A549 (cell line): ENCODE data around the gene HP.

Experiments used
- BHLHE40 ChIP-seq: IDR thresholded peaks from 2 replicates; pipeline ENCODE4 v1.6.1; 2012; ENCODE audit warnings: low read depth, low read length, inconsistent platforms
- CEBPB ChIP-seq, 2 experiments: fragments of >200 bp in 1 of 2; sonication (Bioruptor Twin) in 1 of 2; formaldehyde crosslinking in 1 of 2; IDR thresholded peaks; 2 replicates each; pipeline ENCODE4 v1.6.1; 2012 to 2016
- EP300 ChIP-seq, 2 experiments: fragments of >200 bp; sonication (Bioruptor Twin); formaldehyde crosslinking; IDR thresholded peaks; 2 replicates in 1 of 2; 3 replicates in 1 of 2; pipeline ENCODE4 v1.6.1; 2016 to 2017
- GATA3 ChIP-seq: IDR thresholded peaks from 2 replicates; pipeline ENCODE4 v1.6.1; 2012; ENCODE audit warnings: borderline replicate concordance
- HOXA7 ChIP-seq: fragments of 250-450 bp; sonication (Bioruptor Pico); IDR thresholded peaks from 2 replicates; pipeline ENCODE4 v1.5.0; 2020; ENCODE audit warnings: mild to moderate bottlenecking, moderate library complexity
- MAZ ChIP-seq: fragments of 150-350 bp; IDR thresholded peaks from 2 replicates; pipeline ENCODE4 v1.6.1; 2014; ENCODE audit warnings: antibody characterized with exemption, low read depth, low read length, borderline replicate concordance
- POLR2A ChIP-seq: IDR thresholded peaks from 2 replicates; pipeline ENCODE4 v1.6.1; 2012; ENCODE audit warnings: mild to moderate bottlenecking, low read length
- RAD21 ChIP-seq, 2 experiments: fragments of >200 bp in 1 of 2; sonication (Bioruptor Twin) in 1 of 2; formaldehyde crosslinking in 1 of 2; IDR thresholded peaks in 1 of 2; conservative IDR thresholded peaks in 1 of 2; 2 replicates in 1 of 2; 3 replicates in 1 of 2; pipeline ENCODE4 v1.6.1; 2012 to 2018; ENCODE audit warnings: inconsistent platforms in 1 of 2
- RNF2 ChIP-seq: fragments of 200-600 bp; sonication (generic); IDR thresholded peaks from 2 replicates; pipeline ENCODE4 v1.6.1; 2016; ENCODE audit warnings: low read depth, mild to moderate bottlenecking, antibody characterized with exemption, moderate library complexity, borderline replicate concordance
- TFCP2L1 ChIP-seq: fragments of 250-450 bp; sonication (Bioruptor Pico); IDR thresholded peaks from 2 replicates; pipeline ENCODE4 v1.5.0; 2021; ENCODE audit warnings: mild to moderate bottlenecking
- ZFP36 ChIP-seq: fragments of 450-650 bp; IDR thresholded peaks from 2 replicates; pipeline ENCODE4 v1.6.1; 2014; ENCODE audit warnings: borderline replicate concordance; ENCODE audit not compliant: partially characterized antibody
- TF ChIP-seq, protein P1 (sequence below): fragments of >200 bp; sonication (Bioruptor Twin); formaldehyde crosslinking; IDR thresholded peaks from 3 replicates; pipeline ENCODE4 v1.5.1; 2016
- TF ChIP-seq, protein P2 (sequence below): fragments of >200 bp; sonication (Bioruptor Twin); formaldehyde crosslinking; IDR thresholded peaks from 2 replicates; pipeline ENCODE4 v1.6.1; 2016
- TF ChIP-seq, protein P3 (sequence below): fragments of >200 bp; sonication (Bioruptor Twin); formaldehyde crosslinking; IDR thresholded peaks from 3 replicates; pipeline ENCODE4 v1.6.1; 2016

DNA sequence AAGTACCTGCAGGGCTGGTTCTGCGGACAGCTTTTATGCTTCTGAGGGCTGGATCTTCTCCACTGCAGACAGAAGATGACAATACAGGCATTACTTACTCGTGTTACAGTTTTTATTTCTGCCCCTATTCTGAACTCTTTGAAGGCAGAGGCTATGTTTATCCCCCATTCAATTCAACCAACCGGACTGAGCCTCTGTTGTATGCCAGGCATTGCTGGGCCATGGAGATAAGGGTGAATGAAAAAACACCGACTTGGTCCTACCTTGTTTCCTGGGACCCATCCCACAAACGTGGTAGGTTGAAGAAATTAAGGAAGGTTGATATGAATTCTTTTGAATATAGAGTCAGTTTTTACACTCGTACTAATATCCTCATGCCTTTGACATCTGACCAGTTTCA is 10.0 kb upstream of the HP start:
- TF ChIP-seq EP300 (IDR thresholded peaks at IDR 0.05) = no peak
- TF ChIP-seq, protein P1, sequence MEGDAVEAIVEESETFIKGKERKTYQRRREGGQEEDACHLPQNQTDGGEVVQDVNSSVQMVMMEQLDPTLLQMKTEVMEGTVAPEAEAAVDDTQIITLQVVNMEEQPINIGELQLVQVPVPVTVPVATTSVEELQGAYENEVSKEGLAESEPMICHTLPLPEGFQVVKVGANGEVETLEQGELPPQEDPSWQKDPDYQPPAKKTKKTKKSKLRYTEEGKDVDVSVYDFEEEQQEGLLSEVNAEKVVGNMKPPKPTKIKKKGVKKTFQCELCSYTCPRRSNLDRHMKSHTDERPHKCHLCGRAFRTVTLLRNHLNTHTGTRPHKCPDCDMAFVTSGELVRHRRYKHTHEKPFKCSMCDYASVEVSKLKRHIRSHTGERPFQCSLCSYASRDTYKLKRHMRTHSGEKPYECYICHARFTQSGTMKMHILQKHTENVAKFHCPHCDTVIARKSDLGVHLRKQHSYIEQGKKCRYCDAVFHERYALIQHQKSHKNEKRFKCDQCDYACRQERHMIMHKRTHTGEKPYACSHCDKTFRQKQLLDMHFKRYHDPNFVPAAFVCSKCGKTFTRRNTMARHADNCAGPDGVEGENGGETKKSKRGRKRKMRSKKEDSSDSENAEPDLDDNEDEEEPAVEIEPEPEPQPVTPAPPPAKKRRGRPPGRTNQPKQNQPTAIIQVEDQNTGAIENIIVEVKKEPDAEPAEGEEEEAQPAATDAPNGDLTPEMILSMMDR = no peak
- TF ChIP-seq, protein P2, sequence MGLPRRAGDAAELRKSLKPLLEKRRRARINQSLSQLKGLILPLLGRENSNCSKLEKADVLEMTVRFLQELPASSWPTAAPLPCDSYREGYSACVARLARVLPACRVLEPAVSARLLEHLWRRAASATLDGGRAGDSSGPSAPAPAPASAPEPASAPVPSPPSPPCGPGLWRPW = no peak
- no peak for TF ChIP-seq MAZ
- TF ChIP-seq GATA3 = no peak
- TF ChIP-seq POLR2A = no peak
- TF ChIP-seq HOXA7 (CRISPR knock-in tag) = no peak
- TF ChIP-seq, protein P3, sequence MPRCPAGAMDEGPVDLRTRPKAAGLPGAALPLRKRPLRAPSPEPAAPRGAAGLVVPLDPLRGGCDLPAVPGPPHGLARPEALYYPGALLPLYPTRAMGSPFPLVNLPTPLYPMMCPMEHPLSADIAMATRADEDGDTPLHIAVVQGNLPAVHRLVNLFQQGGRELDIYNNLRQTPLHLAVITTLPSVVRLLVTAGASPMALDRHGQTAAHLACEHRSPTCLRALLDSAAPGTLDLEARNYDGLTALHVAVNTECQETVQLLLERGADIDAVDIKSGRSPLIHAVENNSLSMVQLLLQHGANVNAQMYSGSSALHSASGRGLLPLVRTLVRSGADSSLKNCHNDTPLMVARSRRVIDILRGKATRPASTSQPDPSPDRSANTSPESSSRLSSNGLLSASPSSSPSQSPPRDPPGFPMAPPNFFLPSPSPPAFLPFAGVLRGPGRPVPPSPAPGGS = no peak
- TF ChIP-seq BHLHE40 = no peak
- no peak for TF ChIP-seq ZFP36
- TF ChIP-seq TFCP2L1 (CRISPR knock-in tag) = no peak
- no peak for TF ChIP-seq RNF2
- TF ChIP-seq RAD21 (conservative IDR thresholded peaks at IDR 0.05 in 1 of 2, IDR thresholded peaks at IDR 0.05 in 1 of 2) = no peak
- no peak for TF ChIP-seq CEBPB (IDR thresholded peaks at IDR 0.05)
